IPS DF 19.7 (cell line): ENCODE measurements around the gene GREB1.

Experiments
- DNase-seq: peaks from one replicate; pipeline ENCODE4 v3.0.0-alpha.2; 2013; ENCODE audit warnings: low read depth, low spot score

GREB1 gene

DNA sequence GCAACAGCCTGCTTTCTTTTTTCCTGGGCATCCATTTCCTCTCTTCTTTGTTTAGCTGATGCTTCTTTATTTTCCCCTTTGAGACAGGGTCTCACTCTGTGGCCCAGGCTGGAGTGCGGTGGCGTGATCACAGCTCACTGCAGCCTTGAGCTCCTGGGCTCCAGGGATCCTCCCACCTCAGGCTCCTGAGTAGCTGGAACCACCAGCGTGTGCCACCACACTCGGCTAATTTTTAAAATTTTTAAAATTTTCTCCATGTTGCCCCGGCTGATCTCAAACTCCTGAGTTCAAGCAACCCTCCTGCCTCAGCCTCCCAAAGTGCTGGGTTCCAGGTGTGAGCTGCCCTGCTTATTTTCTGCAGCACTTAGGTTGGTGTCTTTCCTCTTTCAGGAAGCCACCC is 77.4 kb downstream of the GREB1 start:
- DNase-seq = no peak

DNA sequence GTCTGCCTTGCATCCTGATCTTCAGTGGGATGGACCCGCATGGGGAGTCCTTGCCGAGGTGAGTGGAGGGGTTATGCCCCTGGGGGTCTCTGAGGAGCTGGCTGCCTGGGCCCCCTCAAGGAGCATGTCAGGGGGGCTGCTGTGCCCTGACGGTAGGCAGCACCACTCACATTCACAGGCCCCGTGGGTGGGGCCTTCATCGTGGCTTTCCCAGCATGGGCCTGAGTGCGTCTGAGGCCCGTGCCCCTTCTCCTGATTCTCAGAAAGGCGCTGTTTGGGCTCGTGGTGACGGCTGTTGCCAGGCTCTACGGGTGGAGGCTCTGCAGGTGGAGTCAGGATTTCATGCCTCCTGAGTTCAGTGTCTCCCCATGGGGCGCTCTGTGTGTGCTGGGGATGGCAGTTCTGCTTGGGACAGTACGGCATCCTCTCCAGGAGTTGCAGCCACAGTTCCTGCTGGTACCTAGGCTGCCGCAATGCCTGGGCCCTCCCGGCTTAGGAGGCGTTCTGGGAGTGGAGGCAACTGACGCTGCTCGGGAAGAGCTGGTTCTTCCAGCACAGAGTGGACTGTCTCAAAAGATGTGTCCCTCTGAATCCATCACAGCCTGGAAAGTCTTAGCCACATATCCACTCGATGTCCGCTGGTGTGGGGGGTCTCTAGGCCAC is 78.8 kb downstream of the GREB1 start:
- no peak for DNase-seq

DNA sequence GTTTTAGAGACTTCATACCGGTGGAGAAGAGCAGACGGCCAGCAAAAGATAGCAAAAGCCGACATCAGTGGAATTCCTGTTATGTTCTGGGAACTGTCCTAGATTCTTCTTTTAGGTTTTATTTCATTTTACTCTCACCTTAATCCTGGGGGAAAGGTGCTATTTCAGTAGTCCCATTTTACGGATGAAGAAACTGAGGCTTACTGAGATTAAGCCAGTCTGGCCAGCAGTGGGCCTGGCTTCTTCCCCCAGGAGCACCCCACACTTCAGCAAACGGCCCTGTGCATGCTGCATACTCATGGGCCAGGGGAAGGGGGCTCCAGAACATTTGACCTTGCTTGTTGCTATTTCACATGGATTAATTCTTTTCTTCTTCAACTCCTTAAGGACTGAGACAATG is 79.5 kb downstream of the GREB1 start:
- no peak for DNase-seq

DNA sequence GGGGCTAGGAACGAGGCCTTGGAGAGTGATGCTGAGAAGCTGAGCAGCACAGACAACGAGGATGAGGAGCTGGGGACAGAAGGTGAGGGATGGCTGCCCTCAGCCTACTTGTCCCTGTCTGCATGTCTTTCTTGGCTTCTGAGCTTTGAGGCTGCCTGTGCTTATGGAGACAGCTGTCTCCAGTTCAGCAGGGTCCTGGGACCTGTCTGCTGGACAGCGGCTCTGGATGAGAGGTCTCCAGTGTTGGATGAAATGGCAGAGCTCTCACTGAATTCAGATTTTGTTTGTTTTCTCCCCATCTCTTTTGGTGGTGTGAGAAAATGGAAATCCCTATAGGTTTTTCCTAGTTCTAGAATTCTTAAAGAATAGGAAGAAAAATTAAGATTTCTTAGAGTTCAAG is 81.4 kb downstream of the GREB1 start:
- DNase-seq = no peak

DNA sequence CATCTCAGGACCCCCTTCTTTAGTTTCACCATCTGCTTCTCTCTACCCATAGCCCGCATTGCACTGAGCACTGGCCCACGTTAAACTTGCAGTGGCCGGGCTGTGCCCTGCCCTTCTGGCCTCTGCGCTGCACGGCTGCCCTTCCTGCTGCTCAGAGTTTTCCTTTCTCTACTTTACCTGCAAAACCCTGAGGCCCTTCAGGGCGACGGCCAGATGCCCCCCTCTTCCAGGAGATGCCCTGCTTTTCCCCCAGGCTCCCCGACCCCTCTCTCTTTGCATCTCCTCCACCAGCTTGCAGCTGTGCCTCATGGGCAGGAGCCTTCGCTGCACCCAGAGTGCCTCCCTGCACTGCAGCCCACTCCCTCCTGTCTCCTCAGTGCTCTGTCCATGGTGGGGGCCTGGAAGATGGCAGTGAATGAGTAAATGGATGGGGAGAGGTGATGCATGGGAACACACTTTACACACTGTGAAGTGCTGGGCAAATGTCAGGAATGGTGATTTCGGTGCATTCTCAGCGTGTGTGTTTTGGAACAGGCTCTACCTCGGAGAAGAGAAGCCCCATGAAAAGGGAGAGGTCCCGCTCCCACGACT is 82.3 kb downstream of the GREB1 start:
- DNase-seq = no peak

DNA sequence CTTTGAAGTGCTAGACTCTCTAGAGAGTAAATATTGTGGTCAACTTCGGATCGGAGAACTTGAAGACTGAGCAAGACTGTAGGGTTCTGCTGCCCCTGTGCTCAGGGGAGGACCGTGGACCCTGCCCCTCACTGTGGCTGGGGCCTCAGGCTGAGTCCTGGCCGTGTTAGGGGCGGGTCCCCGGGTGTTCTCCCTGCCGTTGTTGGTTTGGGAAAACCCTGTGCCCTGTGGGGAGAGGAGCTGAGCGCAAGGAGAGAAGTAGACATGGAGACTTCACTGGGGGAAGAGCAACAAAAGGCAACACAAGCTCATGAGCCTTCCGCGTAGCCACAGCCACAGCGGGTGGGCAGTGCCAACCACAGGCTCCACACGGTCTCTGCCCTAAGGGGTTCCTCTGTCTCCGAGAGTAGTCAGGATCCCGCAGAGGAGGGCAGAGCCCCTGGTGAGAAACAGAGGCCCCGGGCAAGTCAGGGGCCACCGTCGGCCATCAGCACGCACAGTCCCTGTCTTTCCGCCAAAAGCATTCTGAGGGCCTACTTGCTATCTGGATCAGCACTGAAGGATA is 83.1 kb downstream of the GREB1 start:
- no peak for DNase-seq

DNA sequence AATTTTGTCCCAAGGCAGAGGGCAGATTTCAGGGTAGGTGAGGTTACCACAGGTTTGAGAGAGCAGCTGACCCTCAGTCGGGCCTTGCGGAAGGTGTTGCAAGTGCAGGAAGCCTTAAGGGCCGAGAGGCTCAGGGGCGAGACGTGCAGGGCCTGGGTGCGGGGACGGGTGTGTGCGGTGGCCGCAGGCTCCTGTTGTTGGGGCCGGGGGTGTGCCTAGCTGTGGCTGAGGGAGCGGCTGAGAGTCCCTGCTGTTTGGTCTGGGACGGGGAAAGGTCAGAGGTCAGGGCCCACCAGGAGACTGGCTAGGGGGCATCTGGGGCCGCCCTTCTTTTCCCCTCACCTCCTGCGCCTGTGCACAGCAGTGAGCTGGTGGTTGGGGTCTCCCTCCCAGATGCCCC is 83.7 kb downstream of the GREB1 start:
- DNase-seq = no peak

DNA sequence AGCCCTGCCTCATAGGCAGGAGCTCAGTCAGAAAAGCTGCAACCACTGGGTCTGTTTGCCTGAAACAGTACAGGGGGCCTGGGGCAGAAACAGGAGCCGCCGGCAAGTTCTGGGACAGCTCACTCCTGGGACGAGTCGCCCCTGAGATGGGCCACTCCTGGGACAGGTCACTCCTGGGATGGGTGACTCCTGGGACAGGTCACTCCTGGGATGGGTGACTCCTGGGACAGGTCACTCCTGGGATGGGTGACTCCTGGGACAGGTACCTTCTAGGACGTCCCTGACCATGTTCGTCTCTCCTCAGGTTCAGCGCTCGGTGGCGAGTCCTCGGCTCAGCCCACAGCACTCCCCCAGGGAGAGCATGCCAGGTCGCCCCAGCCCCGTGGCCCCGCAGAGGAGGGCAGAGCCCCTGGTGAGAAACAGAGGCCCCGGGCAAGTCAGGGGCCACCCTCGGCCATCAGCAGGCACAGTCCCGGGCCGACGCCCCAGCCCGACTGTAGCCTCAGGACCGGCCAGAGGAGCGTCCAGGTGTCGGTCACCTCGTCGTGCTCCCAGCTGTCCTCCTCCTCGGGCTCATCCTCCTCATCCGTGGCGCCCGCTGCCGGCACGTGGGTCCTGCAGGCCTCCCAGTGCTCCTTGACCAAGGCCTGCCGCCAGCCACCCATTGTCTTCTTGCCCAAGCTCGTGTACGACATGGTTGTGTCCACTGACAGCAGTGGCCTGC is 84.3 kb downstream of the GREB1 start:
- no peak for DNase-seq

DNA sequence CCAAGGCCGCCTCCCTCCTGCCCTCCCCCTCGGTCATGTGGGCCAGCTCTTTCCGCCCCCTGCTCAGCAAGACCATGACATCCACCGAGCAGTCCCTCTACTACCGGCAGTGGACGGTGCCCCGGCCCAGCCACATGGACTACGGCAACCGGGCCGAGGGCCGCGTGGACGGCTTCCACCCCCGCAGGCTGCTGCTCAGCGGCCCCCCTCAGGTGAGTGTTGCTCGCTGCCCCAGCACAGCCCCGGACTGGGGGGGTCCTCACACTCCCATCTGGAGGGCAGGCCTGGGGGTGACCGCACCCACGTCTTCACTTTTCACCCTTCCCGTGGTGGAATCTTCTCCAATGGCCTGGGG is 84.8 kb downstream of the GREB1 start:
- no peak for DNase-seq

DNA sequence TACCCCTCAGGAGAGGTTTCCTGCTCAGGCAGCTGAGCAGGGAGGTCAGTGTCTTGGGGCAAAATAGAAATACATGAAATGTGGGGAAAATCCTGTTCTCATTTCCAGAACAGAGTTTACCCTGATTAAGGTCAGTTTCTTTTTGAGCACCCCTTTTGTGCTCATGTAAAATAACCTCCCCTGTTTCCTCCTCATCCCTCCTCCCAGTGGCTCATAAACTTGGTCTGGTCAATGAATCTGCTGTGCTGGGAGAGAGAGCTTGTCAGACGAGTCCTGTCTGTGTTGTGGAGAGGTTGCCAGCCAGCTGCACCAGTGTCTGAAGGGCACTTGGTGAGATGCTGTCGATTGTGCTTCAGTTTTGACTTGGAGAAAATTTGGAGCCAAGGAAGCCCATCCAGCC is 87.6 kb downstream of the GREB1 start:
- DNase-seq = no peak

DNA sequence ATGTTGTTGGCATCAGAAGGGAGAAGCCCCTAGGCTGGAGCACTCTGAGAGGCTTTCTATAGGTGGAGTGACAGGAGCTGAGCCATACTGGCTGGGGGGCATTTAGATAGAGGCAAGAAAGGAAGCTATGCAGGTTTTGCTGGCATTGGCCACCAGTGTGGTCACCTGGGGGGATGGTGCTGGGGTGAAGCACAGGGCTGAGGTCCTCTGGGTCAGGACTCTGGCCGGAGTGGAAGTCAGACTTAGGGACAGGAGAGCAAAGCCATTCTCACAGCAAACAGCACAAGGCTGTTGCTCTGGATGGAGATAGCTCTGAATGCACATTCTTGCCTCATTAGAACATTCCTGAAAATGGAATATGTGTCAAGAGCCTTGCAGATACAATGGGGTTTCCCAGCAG is 88.8 kb downstream of the GREB1 start:
- no peak for DNase-seq

DNA sequence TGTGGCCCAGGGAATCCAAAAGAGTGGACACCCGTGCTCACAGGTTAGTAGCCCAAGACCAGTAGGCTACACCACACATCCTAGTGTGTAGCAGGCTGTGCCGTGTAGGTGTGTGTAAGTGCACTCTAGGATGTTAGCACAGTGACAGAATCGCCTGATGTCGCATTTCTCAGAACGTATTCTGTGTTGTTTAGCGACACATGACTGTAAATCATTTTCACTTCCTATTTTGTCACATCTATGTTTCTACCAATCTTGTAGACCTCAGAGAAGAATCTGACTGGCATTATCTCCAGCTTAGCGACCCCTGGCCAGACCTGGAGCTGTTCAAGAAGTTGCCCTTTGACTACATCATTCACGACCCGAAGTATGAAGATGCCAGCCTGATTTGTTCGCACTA is 91.0 kb downstream of the GREB1 start:
- no peak for DNase-seq

DNA sequence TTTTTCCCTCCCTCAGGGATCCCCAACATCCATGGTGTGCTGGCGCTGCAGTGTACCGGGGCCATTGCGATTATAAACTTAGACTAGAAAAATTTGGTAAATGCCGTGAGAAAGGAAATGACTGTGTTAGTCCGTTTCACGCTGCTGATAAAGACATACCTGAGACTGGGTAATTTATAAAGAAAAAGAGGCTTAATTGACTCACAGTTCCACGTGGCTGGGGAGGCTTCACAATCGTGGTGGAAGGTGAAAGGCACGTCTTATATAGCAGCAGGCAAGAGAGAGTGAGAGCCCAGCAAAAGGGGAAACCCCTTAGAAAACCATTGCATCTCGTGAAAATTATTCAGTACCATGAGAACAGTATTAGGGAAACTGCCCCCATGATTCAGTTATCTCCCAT is 91.8 kb downstream of the GREB1 start:
- DNase-seq = no peak

DNA sequence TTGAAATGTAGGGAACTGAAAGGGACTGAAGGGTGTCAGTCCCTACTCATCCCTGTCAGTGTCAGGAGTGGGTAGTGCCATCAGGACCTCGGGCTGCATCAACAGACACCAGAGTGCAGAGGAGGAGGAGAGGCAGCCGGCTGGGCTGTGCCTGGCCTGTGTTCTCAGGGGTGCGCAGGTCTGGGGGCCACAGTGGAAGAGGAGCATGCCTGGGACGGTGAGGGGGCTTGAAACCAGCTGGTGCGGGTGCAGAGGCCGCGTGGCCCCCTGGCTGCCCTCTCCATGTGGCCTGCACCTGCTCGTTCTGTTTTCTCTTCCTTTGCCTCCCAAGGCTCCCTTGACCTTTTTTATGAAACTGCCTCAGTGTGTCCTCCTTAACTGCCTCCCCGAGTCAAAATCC is 94.8 kb downstream of the GREB1 start:
- DNase-seq = no peak

DNA sequence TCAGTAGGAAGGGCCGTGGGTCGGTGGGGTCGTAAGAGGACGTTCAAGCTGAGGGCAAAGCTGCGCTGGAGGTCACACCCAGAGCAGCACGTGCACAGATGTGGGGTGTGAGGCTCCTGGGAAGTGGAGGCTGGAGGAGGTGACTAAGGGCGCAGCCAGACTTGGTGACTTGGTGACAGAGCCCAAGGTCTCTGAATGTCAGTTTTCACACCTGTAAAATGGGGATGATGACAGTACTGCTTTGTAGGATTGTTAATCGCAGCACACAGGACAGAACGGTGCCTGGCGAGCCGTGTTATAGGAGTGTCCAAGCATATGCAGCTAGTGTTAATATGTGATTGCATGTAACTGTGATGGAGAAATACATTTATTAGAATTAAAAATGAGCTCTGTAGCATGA is 95.4 kb downstream of the GREB1 start:
- no peak for DNase-seq

DNA sequence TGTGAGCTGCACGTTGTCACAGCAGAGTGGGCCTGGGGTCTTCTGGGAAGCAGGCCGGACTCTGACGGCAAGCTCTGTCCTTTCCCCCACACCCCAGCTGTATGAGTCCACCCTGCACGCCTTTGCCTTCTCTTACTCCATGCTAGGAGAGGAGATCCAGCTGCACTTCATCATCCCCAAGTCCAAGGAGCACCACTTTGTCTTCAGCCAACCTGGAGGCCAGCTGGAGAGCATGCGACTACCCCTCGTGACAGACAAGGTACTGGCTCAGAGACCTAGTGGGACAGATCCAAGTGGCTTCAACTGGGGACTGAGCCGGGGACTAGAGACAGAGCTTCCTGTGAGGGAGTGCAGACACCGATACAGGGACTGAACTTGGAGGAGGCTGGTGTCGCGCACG is 96.0 kb downstream of the GREB1 start:
- DNase-seq = no peak

DNA sequence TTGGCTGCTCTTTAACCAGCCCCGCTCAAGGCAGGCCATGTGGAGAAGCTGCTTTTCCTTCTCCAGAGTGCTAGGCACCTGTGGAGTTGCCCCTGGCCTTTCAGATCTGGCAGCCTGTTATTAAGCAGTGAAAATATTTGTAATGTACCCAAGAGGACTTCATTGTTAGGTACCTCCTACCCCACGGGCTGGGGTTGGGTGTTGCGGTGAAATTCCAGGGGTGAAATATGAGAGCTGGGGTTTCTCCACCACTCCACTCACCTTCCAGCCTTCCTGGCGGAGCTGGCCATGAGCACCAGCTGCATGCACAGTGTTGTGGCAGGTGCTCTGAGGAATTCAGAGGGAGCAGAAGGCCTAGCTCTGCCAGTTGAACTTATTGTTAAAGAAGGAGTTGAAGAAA is 97.0 kb downstream of the GREB1 start:
- no peak for DNase-seq

DNA sequence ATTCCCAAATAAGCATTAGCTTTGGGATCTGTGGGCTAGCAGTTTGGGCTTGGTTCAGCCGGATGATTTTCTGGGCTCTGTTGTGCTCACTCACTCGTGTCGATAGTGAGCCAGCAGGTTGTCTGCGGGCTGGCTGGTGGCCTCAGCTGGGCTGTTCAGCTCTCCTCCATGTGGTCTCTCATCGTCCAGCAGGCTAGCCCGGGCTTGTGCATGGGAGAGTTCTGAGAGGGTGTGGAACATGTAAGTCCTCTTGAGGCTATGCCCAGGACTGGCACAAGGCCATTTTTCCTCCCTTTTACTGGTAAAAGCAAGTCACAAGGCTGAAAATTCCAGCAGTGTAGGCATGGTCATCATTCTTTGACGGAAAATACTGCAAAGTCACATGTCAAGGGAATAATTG is 97.6 kb downstream of the GREB1 start:
- DNase-seq = no peak

DNA sequence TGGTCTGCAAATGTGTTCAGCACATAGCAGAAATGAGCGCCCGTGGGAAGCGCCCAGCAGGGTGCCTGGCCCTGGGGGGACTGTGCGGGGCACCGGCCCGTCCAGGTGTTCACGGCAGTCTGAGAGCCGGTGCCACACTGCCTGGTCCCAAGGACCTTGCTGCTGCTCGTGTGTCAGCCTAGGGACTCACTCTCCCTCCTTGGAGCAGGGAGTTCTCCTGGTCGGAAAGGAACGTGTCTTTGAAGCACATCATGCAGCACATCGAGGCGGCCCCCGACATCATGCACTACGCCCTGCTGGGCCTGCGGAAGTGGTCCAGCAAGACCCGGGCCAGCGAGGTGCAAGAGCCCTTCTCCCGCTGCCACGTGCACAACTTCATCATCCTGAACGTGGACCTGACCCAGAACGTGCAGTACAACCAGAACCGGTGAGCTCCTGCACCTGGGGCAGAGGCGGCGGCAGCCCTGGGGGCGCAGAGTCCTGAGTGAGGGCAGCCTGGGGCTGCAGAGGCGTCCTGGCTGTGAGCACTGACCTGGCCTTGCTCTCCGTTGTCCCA is 100.2 kb downstream of the GREB1 start:
- no peak for DNase-seq

DNA sequence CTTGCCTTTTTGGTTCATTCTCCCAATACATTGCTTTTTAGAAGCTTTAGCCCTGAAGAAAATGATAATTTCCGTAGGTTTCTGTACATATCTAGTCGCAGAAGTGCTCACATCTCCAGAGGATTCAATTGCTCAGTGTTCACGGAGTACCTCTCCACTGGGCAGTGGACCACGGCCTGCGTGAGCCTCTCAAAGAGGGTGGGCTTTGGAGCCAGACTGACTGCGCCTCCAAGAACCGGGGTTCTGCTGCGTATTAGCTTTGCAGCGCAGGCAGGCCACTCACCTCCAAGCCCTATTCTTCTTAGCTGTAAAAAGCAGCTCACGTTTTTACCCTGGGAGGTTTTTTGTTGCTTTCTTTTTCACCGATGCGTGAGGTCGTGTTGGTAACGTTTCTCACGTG is 100.7 kb downstream of the GREB1 start:
- DNase-seq = no peak

DNA sequence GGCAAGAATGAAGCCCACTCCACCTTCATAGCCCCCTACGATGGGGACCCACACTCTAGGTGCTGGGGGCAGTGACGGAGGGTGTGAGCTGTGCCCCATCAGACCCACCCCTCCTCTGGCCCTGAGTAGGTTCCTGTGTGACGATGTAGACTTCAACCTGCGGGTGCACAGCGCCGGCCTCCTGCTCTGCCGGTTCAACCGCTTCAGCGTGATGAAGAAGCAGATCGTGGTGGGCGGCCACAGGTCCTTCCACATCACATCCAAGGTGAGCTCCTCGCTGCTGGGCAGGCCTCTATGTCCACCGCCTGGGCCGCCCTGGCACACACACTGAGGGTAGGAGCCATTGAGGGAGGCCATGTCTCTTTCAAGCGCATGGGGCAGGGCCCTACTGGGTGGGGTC is 101.3 kb downstream of the GREB1 start:
- no peak for DNase-seq

DNA sequence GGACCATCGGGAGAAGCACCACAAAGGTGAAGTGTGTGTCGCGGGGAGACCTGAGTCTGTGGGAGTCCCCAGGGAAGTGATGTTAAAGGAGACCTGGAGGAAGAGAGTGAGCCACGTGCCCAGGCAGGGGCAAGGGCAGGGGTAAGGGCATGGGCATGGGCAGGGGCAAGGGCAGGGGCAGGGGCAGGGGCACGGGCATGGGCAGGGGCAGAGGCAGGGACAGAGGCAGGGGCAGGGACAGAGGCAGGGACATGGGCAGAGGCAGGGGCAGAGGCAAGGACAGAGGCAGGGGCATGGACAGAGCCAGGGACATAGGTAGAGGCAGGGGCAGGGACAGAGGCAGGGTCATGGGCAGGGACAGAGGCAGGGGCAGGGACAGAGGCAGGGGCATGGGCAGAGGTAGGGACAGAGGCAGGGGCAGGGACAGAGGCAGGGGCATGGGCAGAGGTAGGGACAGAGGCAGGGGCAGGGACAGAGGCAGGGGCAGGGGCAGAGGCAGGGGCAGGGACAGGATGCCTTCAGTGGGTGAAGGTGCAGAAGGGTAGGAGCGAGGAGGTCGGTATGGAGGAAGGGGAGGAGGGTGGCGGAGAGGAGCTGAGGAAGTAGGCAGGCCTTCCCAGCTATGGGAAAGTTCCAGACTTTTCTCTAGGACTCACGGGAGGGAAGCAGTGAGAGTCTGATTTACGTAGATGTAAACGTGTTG is 102.9 kb downstream of the GREB1 start:
- no peak for DNase-seq
